OCI-LY7 (cell line): Measurements from ENCODE around the gene MEGF6.

Experiments
- CTCF ChIP-seq: fragments of 200-600 bp; sonication (generic); conservative IDR thresholded peaks from 2 replicates; pipeline ENCODE4 v1.5.1; 2014; ENCODE audit warnings: mild to moderate bottlenecking, antibody characterized with exemption, low read length, moderate library complexity, mixed read lengths
- EZH2phosphoT487 ChIP-seq: fragments of 200-600 bp; sonication (generic); IDR thresholded peaks from 2 replicates; pipeline ENCODE4 v1.6.1; 2018; ENCODE audit warnings: low read depth, borderline replicate concordance, mild to moderate bottlenecking, mixed run types, antibody characterized with exemption, low read length, moderate library complexity, mixed read lengths

- no peak for TF ChIP-seq CTCF
- no peak for TF ChIP-seq EZH2phosphoT487
These were observed 69.8 kb downstream of the MEGF6 start for GRCh38 chr1:3541465-3541864.
